ACHN (cell line): ENCODE results near the gene WWP2.
"Not testable (repeated sequence)": the region's sequence is repeated elsewhere in the genome, so short reads cannot be mapped to it uniquely, and the experiment has no call there.

Source experiments
- DNase-seq: peaks from one replicate; pipeline ENCODE4 v3.0.0-alpha.2; 2015
- in situ Hi-C: cut with HindIII; loops from 2 replicates; pipeline ENCODE4 v1.10.0; 2017; ENCODE audit warnings: low sequenced_read_pairs, low pct_ligation_motif_present, low pct_unique_long_range_greater_than_20kb

The WWP2 gene

DNA sequence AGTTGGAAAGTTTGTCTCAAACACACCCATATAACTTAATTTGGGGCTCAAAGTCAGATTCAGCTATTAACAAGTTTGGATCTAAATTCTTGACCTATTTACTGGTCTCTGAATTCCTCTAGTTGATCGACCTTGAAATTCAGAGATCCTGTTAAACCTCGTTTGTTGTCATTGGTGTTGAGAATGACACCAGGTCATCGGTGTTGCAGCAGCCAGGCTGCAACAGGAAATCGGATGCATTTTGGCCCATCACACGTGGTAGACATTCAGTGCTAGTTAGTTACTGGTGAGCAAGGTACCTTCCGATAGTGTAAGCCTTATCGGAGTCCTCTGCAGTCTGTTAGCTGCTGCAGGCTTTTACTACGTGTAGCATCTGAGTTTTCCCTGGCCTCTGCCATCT lies 82.3 kb downstream of the WWP2 start:
- no peak for DNase-seq
- in situ Hi-C loops: no loop called here

DNA sequence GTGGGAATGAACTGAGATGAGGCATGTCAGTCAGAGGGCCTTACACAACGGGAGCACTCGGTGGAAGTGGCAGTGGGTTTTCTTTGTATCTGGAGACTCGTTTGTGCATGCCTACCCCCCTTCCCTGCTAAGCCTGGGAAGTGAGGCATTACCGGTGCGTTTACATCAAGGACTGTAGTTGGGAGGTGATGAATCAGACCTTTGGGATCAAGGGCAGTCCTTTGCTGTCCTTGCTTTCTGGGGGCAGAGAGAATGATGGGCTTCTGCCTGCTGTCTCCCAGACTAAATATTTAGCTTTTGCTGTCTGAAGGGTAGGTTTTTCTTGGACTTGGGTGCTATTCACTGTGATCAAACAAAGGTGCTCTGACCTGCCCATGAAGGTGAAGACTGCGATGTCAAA lies 83.0 kb downstream of the WWP2 start:
- in situ Hi-C loops: no loop called here

DNA sequence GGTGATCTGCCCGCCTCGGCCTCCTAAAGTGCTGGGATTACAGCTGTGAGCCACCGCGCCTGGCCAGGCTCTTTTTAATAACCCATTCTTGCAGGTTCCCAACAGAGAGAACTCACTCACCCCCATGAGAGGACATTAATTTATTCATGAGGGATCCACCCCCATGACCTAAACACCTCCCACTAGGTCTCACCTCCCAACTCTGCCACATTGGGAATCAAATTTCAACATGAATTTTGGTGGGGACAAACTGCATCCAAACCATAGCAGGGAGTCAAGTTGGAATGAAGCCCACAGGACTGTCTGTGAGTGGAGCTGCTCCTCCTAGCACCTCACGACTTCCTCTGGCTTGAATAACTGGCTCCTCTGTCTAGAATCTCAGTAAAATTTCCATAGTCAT lies 85.5 kb downstream of the WWP2 start:
- DNase-seq: no peak
- in situ Hi-C loops: no loop called here

More for the DNA sequence above, 83.0 kb downstream of the WWP2 start:
- DNase-seq: no peak

DNA sequence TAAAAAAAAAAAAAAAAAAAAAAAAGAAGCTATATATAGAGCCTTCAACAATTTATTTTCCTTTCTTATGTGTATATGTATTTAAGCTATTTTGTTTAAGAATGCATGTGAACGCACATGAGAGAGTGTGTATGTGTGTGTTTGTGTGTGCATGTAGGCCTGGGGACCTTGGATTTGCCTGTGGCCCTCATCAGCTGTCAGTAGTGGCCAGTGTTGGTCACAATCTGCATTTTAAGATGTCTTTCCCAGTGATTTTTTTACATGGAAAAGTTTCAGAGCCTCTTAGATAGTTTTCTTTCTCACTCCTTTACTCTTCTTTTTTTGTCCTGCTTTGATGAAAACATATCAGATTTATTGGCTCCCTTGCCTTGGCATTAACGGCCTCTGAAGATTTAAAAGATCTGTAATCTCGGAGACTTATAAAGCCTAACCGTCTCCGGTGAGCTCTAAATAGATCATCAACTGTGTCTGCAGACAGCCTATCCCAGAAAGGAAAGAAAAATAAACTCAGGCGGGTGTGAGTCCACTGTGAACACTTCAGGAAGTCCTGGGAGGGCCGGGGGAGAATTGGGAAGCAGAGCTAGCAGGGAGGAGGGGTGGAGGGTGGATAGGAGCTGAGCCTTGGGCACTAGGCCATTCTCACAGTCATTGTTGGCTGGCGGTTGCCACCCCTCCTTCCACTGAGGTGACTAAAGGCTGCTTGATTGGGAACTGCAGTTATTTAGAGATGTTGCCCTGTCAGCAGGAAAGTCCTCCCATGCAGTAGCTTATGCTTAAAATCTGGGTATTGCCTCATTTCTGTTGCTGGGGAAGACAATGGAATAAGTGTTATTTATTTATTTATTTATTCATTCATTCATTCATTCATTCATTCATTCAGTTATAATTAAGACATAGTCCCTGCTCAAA lies 86.8 kb downstream of the WWP2 start:
- in situ Hi-C loops: no loop called here
- peak; percentile 22 for DNase-seq

DNA sequence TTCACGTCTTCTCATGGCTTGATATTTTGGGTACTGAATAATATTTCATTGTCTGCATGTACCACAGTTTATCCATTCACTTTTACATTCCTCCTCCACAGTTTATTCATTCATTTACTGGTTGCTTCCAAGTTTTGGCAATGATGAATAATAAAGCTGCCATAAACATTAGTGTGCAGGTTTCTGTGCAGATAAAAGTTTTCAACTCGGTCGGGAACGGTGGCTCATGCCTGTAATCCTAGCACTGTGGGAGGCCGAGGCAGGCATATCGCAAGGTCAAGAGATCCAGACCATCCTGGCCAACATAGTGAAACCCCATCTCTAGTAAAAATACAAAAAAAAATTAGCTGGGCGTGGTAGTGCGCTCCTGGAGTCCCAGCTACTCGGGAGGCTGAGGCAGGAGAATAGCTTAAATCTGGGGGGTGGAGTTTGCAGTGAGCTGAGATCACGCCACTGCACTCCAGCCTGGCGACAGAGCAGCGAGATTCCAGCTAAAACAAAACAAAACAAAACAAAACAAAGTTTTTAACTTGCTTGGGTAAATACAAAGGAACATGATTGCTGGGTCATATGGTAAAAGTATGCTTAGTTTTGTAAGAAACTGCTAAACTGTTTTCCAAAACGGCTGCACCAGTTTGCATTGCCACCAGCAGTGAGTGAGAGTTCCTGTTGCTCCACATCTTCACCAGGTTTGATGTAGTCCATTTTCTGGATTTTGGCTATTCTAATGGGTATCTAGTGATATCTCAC lies 89.5 kb downstream of the WWP2 start:
- in situ Hi-C loops: no loop called here
- no peak for DNase-seq

GRCh38 chr16:69852815-69853214 lies 90.7 kb downstream of the WWP2 start:
- in situ Hi-C loops: no loop called here
- DNase-seq: no peak

GRCh38 chr16:69853481-69853880 lies 91.3 kb downstream of the WWP2 start:
- no peak for DNase-seq
- in situ Hi-C loops: no loop called here

- in situ Hi-C loops, DNase-seq: not testable (repeated sequence)
These were observed 92.6 kb downstream of the WWP2 start for GRCh38 chr16:69854776-69855175.

GRCh38 chr16:69855592-69855991 lies 93.5 kb downstream of the WWP2 start:
- DNase-seq: no peak
- in situ Hi-C loops: no loop called here

DNA sequence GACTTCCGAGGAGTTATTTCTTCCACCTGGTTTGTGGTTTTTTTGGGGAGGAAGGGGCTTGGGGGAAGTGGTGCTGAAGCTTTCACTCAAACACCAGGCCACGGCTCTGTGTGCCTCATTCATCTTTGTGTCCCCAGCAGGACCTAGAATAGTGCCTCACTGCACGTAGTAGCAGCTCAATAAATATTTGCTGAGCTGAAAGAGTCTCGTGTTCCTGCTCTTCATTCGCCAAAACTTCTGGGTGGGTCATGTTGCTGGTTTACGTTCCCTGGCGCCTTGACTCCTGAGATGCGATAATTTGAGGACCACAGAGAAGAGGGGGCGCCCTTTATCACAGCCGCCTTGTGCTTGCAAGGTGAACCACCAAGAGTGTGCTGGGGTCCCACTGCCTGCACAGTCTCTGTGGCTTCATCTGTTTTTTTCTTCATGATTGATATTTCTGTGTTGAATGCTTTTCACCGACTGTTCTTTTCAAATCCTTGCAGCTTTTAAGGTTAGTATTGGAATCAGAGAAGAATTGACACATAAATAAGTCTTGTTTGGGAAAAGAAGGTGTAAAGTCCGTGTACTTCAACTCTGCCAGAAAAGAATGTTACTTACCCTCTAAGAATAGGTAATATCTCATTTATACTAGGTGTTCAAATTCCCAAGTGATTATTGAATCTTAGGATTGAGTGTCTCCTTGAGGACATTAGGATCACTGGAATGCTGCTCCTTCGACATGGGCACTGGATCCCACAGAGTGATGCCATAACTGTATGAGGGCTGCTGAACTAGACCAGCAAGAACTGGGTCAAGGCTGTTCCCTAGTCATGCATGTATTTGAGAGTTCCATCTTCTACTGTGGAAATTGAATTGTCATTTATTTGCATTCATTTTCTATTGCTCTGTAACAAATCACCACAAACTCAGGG lies 96.3 kb downstream of the WWP2 start:
- in situ Hi-C loops: no loop called here
- no peak for DNase-seq

DNA sequence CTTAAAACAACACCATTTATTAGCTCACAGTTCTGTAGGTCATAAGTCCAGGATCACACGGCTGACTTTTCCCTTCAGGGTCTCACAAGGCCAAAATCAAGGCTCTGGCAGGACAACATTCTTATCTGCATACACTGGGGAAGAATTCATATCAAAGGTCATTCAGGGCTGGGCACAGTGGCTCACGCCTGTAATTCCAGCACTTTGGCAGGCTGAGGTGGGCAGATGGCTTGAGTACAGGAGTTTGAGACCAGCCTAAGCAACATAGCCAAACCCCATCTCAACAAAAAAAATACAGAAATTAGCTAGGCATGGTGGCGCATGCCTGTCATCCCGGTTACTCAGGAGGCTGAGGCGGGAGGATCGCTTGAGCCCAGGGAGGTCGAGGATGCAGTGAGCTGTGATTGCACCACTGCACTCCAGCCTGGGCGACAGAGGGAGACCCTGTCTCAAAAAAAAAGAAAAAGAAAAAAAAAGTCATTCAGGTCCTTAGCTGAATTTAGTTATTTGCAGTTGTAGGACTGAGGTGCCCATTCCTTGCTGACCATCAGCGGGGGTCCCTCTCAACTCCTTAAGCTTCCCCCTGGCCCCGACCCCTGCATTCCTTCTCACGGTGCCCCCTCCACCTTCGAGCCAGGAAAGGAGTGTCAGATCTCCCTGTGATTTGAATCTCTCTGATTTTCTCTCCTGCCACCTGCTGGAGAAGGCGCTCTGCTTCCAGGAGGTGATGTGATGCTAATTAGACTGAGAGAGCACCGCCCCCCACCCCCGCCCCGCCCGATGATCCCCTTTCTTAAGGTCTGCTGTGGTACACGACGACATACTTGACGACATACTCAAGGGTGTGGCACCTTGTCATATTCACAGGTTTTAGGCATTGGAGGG lies 97.2 kb downstream of the WWP2 start:
- DNase-seq: peak; percentile 75
- in situ Hi-C loops: no loop called here

DNA sequence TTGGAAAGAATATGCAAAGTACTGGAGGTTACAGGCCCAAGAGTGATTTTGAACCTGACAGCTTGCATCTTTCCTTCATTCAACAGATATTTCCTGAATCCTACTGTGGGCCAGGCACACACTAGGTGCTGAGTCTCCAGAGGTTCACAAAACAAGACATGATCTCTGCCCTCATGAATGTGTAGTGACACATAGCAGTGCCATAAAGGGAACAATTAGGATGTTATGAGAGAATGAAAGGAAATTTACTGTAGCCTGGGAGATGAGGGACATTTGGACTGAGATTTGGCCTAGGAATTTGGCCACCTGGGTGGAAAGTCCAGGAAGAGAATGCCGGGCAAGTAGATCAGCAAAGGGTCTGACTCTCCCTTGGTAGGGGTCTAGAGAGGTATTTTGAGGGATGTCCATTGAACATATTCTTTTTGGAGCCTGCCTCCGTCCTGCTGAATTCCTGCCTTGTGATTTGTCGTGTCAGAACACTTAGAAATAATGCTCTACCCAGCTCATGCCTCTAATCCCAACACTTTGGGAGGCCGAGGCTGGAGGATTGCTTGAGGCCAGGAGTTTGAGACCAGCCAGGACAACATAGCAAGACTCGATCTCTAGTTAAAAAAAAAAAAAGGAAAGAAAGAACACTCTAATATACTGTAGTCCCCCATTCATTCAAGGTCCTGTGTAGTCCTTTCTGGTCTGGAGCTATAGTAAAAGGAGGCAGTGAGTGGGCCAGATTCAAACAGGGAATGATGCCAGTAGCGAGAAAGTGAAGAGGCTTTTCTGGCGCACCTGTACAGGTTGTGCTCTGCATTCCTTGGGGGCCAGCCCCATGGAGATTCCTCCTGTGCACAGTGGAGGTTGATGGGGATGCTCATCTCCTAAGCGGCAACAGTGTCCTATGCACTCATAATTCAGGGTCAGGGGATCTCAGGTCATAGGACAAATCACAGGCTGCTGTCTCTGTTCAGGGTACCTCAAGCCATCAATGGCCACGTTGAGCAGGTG lies 98.4 kb downstream of the WWP2 start:
- in situ Hi-C loops: no loop called here
- DNase-seq: no peak

DNA sequence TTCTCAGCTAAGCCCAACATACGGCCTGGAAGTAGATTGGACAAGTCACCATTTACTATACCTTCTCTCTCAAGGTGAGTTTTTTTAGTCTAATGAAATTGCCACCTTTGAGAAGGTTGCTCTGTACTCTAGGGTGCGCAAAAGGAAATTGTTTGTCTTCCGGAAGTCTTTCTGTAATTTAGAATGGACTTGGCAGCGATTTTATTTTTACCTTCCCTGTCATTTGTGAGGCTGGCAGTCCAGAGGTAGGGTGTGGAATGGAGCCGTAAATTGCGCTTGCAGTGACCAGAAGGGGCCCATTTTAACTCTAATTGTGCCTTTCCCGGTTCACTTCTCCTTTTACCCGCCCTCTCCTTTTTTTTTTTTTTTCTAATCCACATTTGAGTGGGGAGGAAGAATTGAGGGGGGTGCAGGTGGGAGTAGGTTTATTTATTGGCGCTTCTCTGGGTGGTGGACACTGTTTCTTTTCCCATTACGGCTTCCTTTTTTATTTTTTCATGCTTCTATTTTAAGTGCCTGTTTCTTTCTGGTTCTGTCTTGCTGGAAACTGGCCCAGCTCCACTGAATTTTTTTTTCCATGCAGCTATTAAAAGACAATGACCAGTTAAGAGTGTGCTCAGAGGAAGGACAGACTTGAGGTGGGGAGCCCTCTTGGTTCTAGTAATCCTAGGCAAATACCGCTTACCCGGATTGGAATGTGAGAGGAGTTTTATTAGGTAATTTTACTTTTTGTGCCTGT lies 99.3 kb downstream of the WWP2 start:
- DNase-seq: no peak
- in situ Hi-C loops: no loop called here

GRCh38 chr16:69863401-69864281 lies 101.5 kb downstream of the WWP2 start:
- in situ Hi-C loops: no loop called here
- DNase-seq: no peak

GRCh38 chr16:69865701-69866100 lies 103.6 kb downstream of the WWP2 start:
- peak; percentile 60 for DNase-seq
- in situ Hi-C loops: no loop called here
